Putamen (tissue), 1 donor: ENCODE data around the gene OR9A4.
"Not testable (repeated sequence)": the region's sequence is repeated elsewhere in the genome, so short reads cannot be mapped to it uniquely, and the experiment has no call there.

Source experiments
- DNase-seq: peaks from one replicate; pipeline ENCODE4 v3.0.0-alpha.2; 2016; ENCODE audit warnings: low spot score

The OR9A4 gene

GRCh38 chr7:141916099-141916498, at the start of gene OR9A4:
Gene OR9A4, plus strand, starts transcription at chr7:141916399. Its CDS starts 2,477 bp downstream, at chr7:141918876.
- DNase-seq: no peak

GRCh38 chr7:141866974-141867373, 49.2 kb upstream of the OR9A4 start:
- no peak for DNase-seq

GRCh38 chr7:141872931-141873330, 43.3 kb upstream of the OR9A4 start:
- no peak for DNase-seq

GRCh38 chr7:141874787-141875186, 41.4 kb upstream of the OR9A4 start:
- DNase-seq: no peak

- no peak for DNase-seq
These were observed 40.7 kb upstream of the OR9A4 start for GRCh38 chr7:141875453-141875852.

- no peak for DNase-seq
These were observed 39.8 kb upstream of the OR9A4 start for GRCh38 chr7:141876371-141876770.

GRCh38 chr7:141877365-141877764, 38.8 kb upstream of the OR9A4 start:
- DNase-seq: no peak

- no peak for DNase-seq
These were observed 35.2 kb upstream of the OR9A4 start for GRCh38 chr7:141880960-141881359.

GRCh38 chr7:141884539-141885225, 31.5 kb upstream of the OR9A4 start:
- DNase-seq: no peak

- DNase-seq: no peak
These were observed 26.9 kb upstream of the OR9A4 start for GRCh38 chr7:141889321-141889720.

GRCh38 chr7:141891336-141891735, 24.9 kb upstream of the OR9A4 start:
- DNase-seq: no peak

GRCh38 chr7:141899366-141899765, 16.8 kb upstream of the OR9A4 start:
- not testable (repeated sequence) for DNase-seq

GRCh38 chr7:141906285-141906684, 9.9 kb upstream of the OR9A4 start:
- no peak for DNase-seq

- DNase-seq: no peak
These were observed 4.8 kb upstream of the OR9A4 start for GRCh38 chr7:141911391-141911790.

GRCh38 chr7:141915565-141915964, 634 bp upstream of the OR9A4 start:
- no peak for DNase-seq

GRCh38 chr7:141920281-141920680, 4.1 kb downstream of the OR9A4 start:
- no peak for DNase-seq

- DNase-seq: no peak
These were observed 12.1 kb downstream of the OR9A4 start for GRCh38 chr7:141928146-141928844.

GRCh38 chr7:141928845-141929195, 12.6 kb downstream of the OR9A4 start:
- DNase-seq: no peak

- DNase-seq: no peak
These were observed 14.0 kb downstream of the OR9A4 start for GRCh38 chr7:141930211-141930610.

- no peak for DNase-seq
These were observed 24.9 kb downstream of the OR9A4 start for GRCh38 chr7:141941075-141941474.

GRCh38 chr7:141943846-141944245, 27.6 kb downstream of the OR9A4 start:
- no peak for DNase-seq

- DNase-seq: no peak
These were observed 28.6 kb downstream of the OR9A4 start for GRCh38 chr7:141944811-141945210.

- no peak for DNase-seq
These were observed 29.2 kb downstream of the OR9A4 start for GRCh38 chr7:141945356-141945755.

- no peak for DNase-seq
These were observed 30.6 kb downstream of the OR9A4 start, which contains the start of gene CLEC5A for GRCh38 chr7:141946796-141947195. Gene CLEC5A, minus strand, starts transcription at chr7:141946974. Its CDS starts 682 bp downstream, at chr7:141946292.
